GM23338 (cell line): ENCODE results near the gene HLCS.

ENCODE experiments used
- CREB1 ChIP-seq: fragments of 250-450 bp; sonication (Bioruptor Pico); IDR thresholded peaks from 2 replicates; pipeline ENCODE4 v1.5.0; 2020; ENCODE audit warnings: low read depth, mild to moderate bottlenecking, moderate library complexity
- CTCF ChIP-seq, 2 experiments: fragments of 200-600 bp in 1 of 2; sonication (generic) in 1 of 2; conservative IDR thresholded peaks; 2 replicates each; pipeline versions ENCODE4 v1.5.1 to v1.6.1; 2016 to 2017; ENCODE audit warnings: antibody characterized with exemption in 2 of 2, low read depth in 2 of 2, mild to moderate bottlenecking in 2 of 2, moderate library complexity in 1 of 2
- ETS1 ChIP-seq: IDR thresholded peaks from 2 replicates; pipeline ENCODE4 v1.6.1; 2016; ENCODE audit warnings: antibody characterized with exemption
- EZH2 ChIP-seq: fragments of 200-600 bp; sonication (generic); IDR thresholded peaks from one replicate; pipeline ENCODE4 v1.8.0; 2017; ENCODE audit warnings: antibody characterized with exemption, mild to moderate bottlenecking, low read depth; ENCODE audit not compliant: unreplicated experiment
- EZH2phosphoT487 ChIP-seq: fragments of 200-600 bp; sonication (generic); IDR thresholded peaks from one replicate; pipeline ENCODE4 v1.8.1; 2018; ENCODE audit warnings: antibody characterized with exemption; ENCODE audit not compliant: unreplicated experiment
- JUNB ChIP-seq: IDR thresholded peaks from one replicate; pipeline ENCODE4 v1.6.1; 2016; ENCODE audit warnings: antibody characterized with exemption; ENCODE audit not compliant: unreplicated experiment
- NANOG ChIP-seq: IDR thresholded peaks from 2 replicates; pipeline ENCODE4 v1.6.1; 2016; ENCODE audit warnings: antibody characterized with exemption, borderline replicate concordance
- POLR2AphosphoS5 ChIP-seq: IDR thresholded peaks from 2 replicates; pipeline ENCODE4 v1.6.1; 2016; ENCODE audit warnings: antibody characterized with exemption, low read depth
- REST ChIP-seq: IDR thresholded peaks from one replicate; pipeline ENCODE4 v1.6.1; 2018; ENCODE audit warnings: antibody characterized with exemption; ENCODE audit not compliant: unreplicated experiment

- TF ChIP-seq CTCF (conservative IDR thresholded peaks at IDR 0.05; ENCODE audit: low read depth in 2 of 2) (no peak), EZH2 (no peak), CREB1 (CRISPR knock-in tag) (no peak), POLR2AphosphoS5 (no peak), ETS1 (no peak), REST (no peak), NANOG (no peak), EZH2phosphoT487 (no peak), JUNB (no peak)
These were observed 113.6 kb downstream of the HLCS start for GRCh38 chr21:36852864-36853263.
